ENCODE data around the gene HID1.
"Not testable (repeated sequence)": the region's sequence is repeated elsewhere in the genome, so short reads cannot be mapped to it uniquely, and the experiment has no call there.

DNA sequence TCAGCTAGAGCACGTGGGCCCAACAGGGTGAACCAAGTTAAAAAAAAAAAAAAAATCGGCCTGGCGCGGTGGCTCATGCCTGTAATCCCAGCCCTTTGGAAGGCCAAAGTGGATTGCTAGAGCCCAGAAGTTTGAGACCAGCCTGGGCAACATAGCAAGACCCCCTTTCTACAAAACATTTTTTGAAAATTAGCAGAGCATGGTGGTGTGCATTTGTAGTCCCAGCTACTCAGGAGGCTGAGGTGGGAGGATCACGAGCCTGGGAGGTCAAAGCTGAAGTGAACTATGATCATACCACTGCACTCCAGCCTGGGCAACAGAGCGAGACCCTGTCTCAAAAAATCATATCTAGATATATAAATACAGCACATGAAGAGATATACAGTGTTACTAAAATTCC lies 33.5 kb upstream of the HID1 start:
- TF ChIP-seq, protein P1, sequence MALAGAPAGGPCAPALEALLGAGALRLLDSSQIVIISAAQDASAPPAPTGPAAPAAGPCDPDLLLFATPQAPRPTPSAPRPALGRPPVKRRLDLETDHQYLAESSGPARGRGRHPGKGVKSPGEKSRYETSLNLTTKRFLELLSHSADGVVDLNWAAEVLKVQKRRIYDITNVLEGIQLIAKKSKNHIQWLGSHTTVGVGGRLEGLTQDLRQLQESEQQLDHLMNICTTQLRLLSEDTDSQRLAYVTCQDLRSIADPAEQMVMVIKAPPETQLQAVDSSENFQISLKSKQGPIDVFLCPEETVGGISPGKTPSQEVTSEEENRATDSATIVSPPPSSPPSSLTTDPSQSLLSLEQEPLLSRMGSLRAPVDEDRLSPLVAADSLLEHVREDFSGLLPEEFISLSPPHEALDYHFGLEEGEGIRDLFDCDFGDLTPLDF (CRISPR knock-in tag; IDR thresholded peaks at IDR 0.05), result not testable (repeated sequence)
- TF ChIP-seq CTCF (IDR thresholded peaks at IDR 0.05 in 2 of 3, conservative IDR thresholded peaks at IDR 0.05 in 1 of 3; ENCODE audit: insufficient read depth in 2 of 3, low read depth in 1 of 3, low read length in 3 of 3), result not testable (repeated sequence)
- TF ChIP-seq, protein P2, sequence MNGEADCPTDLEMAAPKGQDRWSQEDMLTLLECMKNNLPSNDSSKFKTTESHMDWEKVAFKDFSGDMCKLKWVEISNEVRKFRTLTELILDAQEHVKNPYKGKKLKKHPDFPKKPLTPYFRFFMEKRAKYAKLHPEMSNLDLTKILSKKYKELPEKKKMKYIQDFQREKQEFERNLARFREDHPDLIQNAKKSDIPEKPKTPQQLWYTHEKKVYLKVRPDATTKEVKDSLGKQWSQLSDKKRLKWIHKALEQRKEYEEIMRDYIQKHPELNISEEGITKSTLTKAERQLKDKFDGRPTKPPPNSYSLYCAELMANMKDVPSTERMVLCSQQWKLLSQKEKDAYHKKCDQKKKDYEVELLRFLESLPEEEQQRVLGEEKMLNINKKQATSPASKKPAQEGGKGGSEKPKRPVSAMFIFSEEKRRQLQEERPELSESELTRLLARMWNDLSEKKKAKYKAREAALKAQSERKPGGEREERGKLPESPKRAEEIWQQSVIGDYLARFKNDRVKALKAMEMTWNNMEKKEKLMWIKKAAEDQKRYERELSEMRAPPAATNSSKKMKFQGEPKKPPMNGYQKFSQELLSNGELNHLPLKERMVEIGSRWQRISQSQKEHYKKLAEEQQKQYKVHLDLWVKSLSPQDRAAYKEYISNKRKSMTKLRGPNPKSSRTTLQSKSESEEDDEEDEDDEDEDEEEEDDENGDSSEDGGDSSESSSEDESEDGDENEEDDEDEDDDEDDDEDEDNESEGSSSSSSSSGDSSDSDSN (IDR thresholded peaks at IDR 0.05; ENCODE audit: borderline replicate concordance in 1 of 2, low read depth in 2 of 2, low read length in 2 of 2), result not testable (repeated sequence)
